DOHH2 (cell line): ENCODE results near the gene PCDHGA6.
"Not testable (repeated sequence)": the region's sequence is repeated elsewhere in the genome, so short reads cannot be mapped to it uniquely, and the experiment has no call there.

ENCODE experiments used
- H3F3A ChIP-seq: fragments of 200-600 bp; sonication (generic), shearing (Covaris generic); 2 replicates; pipeline ENCODE4 v1.6.0; 2016; ENCODE audit warnings: antibody characterized with exemption, mild to moderate bottlenecking; ENCODE audit not compliant: control insufficient read depth, insufficient read depth
- H3K27ac ChIP-seq: fragments of 200-600 bp; sonication (generic); 2 replicates; pipeline ENCODE4 v1.5.1; 2014; ENCODE audit warnings: low read depth, mild to moderate bottlenecking, low read length, moderate library complexity
- H3K27me3 ChIP-seq: fragments of 200-600 bp; sonication (generic); 2 replicates; pipeline ENCODE4 v1.6.1; 2014; ENCODE audit warnings: mild to moderate bottlenecking, low read length, mixed read lengths; ENCODE audit not compliant: control insufficient read depth
- H3K36me3 ChIP-seq: fragments of 200-600 bp; sonication (generic); 2 replicates; pipeline ENCODE4 v1.6.1; 2014; ENCODE audit warnings: mild to moderate bottlenecking, low read length, moderate library complexity, mixed read lengths; ENCODE audit not compliant: control insufficient read depth
- H3K4me1 ChIP-seq: fragments of 200-600 bp; sonication (generic); 2 replicates; pipeline ENCODE4 v1.6.1; 2014; ENCODE audit warnings: mild to moderate bottlenecking, low read length, mixed read lengths; ENCODE audit not compliant: control insufficient read depth
- H3K4me2 ChIP-seq: fragments of 200-600 bp; sonication (generic); 2 replicates; pipeline ENCODE4 v1.6.0; 2014; ENCODE audit warnings: mild to moderate bottlenecking, low read length, moderate library complexity
- H3K4me3 ChIP-seq: fragments of 200-600 bp; sonication (generic); 2 replicates; pipeline ENCODE4 v1.5.1; 2014; ENCODE audit warnings: mild to moderate bottlenecking, low read length, mixed read lengths
- H3K79me2 ChIP-seq: fragments of 200-600 bp; sonication (generic); 2 replicates; pipeline ENCODE4 v1.6.1; 2014; ENCODE audit warnings: mild to moderate bottlenecking, low read length, mixed read lengths; ENCODE audit not compliant: control insufficient read depth
- H3K9me2 ChIP-seq: fragments of 200-600 bp; sonication (generic); replicated peaks from 2 replicates; pipeline ENCODE4 v1.6.1; 2014; ENCODE audit warnings: mild to moderate bottlenecking, low read length, mixed read lengths; ENCODE audit not compliant: control insufficient read depth
- H3K9me3 ChIP-seq: fragments of 200-600 bp; sonication (generic); 2 replicates; pipeline ENCODE4 v1.6.1; 2014; ENCODE audit warnings: antibody characterized with exemption, low read length, mixed read lengths; ENCODE audit not compliant: control insufficient read depth, insufficient read depth
- H4K20me1 ChIP-seq: fragments of 200-600 bp; sonication (generic); 2 replicates; pipeline ENCODE4 v1.6.0; 2014; ENCODE audit warnings: low read depth, mild to moderate bottlenecking, antibody characterized with exemption, low read length, moderate library complexity; ENCODE audit not compliant: control insufficient read depth, insufficient read depth
- CTCF ChIP-seq: fragments of 200-600 bp; sonication (generic); IDR thresholded peaks from one replicate; pipeline ENCODE4 v1.5.1; 2014; ENCODE audit warnings: antibody characterized with exemption, mild to moderate bottlenecking, low read depth, low read length; ENCODE audit not compliant: poor library complexity, severe bottlenecking
- EZH2phosphoT487 ChIP-seq: fragments of 200-600 bp; sonication (generic); IDR thresholded peaks from 2 replicates; pipeline ENCODE4 v1.6.1; 2017; ENCODE audit warnings: borderline replicate concordance, mild to moderate bottlenecking, antibody characterized with exemption, low read length, moderate library complexity, mixed read lengths

PCDHGA6 gene

GRCh38 chr5:141345327-141345726, 28.4 kb upstream of the PCDHGA6 start:
- H3K4me1 ChIP-seq: peaks cover 7% of the 10 kb centered on the region

GRCh38 chr5:141346017-141346416, 27.7 kb upstream of the PCDHGA6 start:
- H4K20me1 ChIP-seq, H3K9me2 ChIP-seq, H3K4me2 ChIP-seq, H3K27ac ChIP-seq, H3K27me3 ChIP-seq, H3K79me2 ChIP-seq, H3K4me1 ChIP-seq, H3K36me3 ChIP-seq, H3F3A ChIP-seq, H3K4me3 ChIP-seq: not testable (repeated sequence)
- H3K9me3 ChIP-seq: peaks cover 12% of the 10 kb centered on the region; the same call in 1 of the 2 replicates

More at GRCh38 chr5:141345327-141345726, 28.4 kb upstream of the PCDHGA6 start:
- Histone ChIP-seq H3K27me3 (no peaks in the 10 kb centered on the region), H3K27ac (no peak overlapping the region), H3K4me2 (no peak overlapping the region), H4K20me1 (no peaks in the 10 kb centered on the region), H3K36me3 (no peaks in the 10 kb centered on the region), H3F3A (no peaks in the 10 kb centered on the region), H3K9me3 (peaks cover 9% of the 10 kb centered on the region; the same call in 1 of the 2 replicates), H3K9me2 (no peaks in the 10 kb centered on the region), H3K79me2 (no peaks in the 10 kb centered on the region), H3K4me3 (no peak overlapping the region)
- TF ChIP-seq CTCF (no peak), EZH2phosphoT487 (no peak)

- Histone ChIP-seq H3K27me3 (no peaks in the 10 kb centered on the region), H3K9me2 (no peaks in the 10 kb centered on the region), H3K27ac (no peak within 1 kb of the TSS), H3K4me3 (peak within 1 kb of the TSS; percentile 69), H3K79me2 (no peaks in the 10 kb centered on the region), H3K9me3 (peaks cover 10% of the 10 kb centered on the region; the same call in 1 of the 2 replicates), H4K20me1 (no peaks in the 10 kb centered on the region), H3F3A (0 out of 2 replicates have a peak, but pooled peaks cover 3% of the 10 kb centered on the region), H3K36me3 (no peaks in the 10 kb centered on the region), H3K4me1 (peaks cover 18% of the 10 kb centered on the region), H3K4me2 (peak within 1 kb of the TSS; percentile 66)
- TF ChIP-seq EZH2phosphoT487: no peak
- peak; percentile 74 for TF ChIP-seq CTCF
Observed at GRCh38 chr5:141349917-141350619, 23.6 kb upstream of the PCDHGA6 start, which contains the start of gene PCDHGB1. TSS of gene PCDHGB1 (plus strand) at chr5:141350099. CDS start at chr5:141350261, 162 bp downstream.

- no peak overlapping the region for H3K4me3 ChIP-seq
- no peak overlapping the region for H3K4me2 ChIP-seq
- no peaks in the 10 kb centered on the region for H3K27me3 ChIP-seq
- no peak overlapping the region for H3K27ac ChIP-seq
- H3K9me3 ChIP-seq: peaks cover 10% of the 10 kb centered on the region; the same call in 1 of the 2 replicates
- H4K20me1 ChIP-seq: no peaks in the 10 kb centered on the region
- 0 out of 2 replicates have a peak, but pooled peaks cover 3% of the 10 kb centered on the region for H3F3A ChIP-seq
- H3K79me2 ChIP-seq: no peaks in the 10 kb centered on the region
- no peaks in the 10 kb centered on the region for H3K9me2 ChIP-seq
- H3K36me3 ChIP-seq: no peaks in the 10 kb centered on the region
- H3K4me1 ChIP-seq: peaks cover 18% of the 10 kb centered on the region
- TF ChIP-seq CTCF (no peak), EZH2phosphoT487 (no peak)
Observed at GRCh38 chr5:141351591-141351990, 22.1 kb upstream of the PCDHGA6 start.
